Neuronal stem cell (in vitro differentiated cells): Measurements from ENCODE around the gene IDH3G.

ENCODE experiments used
- DNase-seq: peaks from one replicate; pipeline ENCODE4 v3.0.0-alpha.2; 2013; ENCODE audit warnings: low spot score
- H2AFZ ChIP-seq: one replicate; pipeline ENCODE4 v1.6.1; 2013; ENCODE audit warnings: mild to moderate bottlenecking, low read length, inconsistent platforms
- H2AK5ac ChIP-seq: 2 replicates; pipeline ENCODE4 v1.6.1; 2013; ENCODE audit warnings: low read depth, mild to moderate bottlenecking, inconsistent platforms, low read length, moderate library complexity, mixed read lengths
- H2BK120ac ChIP-seq: 2 replicates; pipeline ENCODE4 v1.6.1; 2013; ENCODE audit warnings: low read depth, mild to moderate bottlenecking, inconsistent platforms, low read length, moderate library complexity, mixed read lengths
- H2BK12ac ChIP-seq: one replicate; pipeline ENCODE4 v1.6.1; 2013; ENCODE audit warnings: low read length, inconsistent platforms
- H2BK15ac ChIP-seq: 2 replicates; pipeline ENCODE4 v1.6.1; 2013; ENCODE audit warnings: mild to moderate bottlenecking, low read length, inconsistent platforms, mixed read lengths
- H2BK5ac ChIP-seq: one replicate; pipeline ENCODE4 v1.6.1; 2013; ENCODE audit warnings: inconsistent platforms, mild to moderate bottlenecking, low read length, moderate library complexity
- H3K14ac ChIP-seq: one replicate; pipeline ENCODE4 v1.6.1; 2013; ENCODE audit warnings: low read length, inconsistent platforms
- H3K18ac ChIP-seq: 2 replicates; pipeline ENCODE4 v1.6.1; 2013; ENCODE audit warnings: low read length, inconsistent platforms
- H3K23ac ChIP-seq: 2 replicates; pipeline ENCODE4 v1.6.1; 2013; ENCODE audit warnings: low read depth, mild to moderate bottlenecking, mixed read lengths, low read length, inconsistent platforms; ENCODE audit not compliant: poor library complexity
- H3K27ac ChIP-seq: replicated peaks from 3 replicates; pipeline ENCODE4 v1.5.1; 2013; ENCODE audit warnings: low read length, inconsistent platforms
- H3K27me3 ChIP-seq, 3 experiments: 2 replicates each; pipeline ENCODE4 v1.6.1; 2013; ENCODE audit warnings: low read length in 3 of 3, mild to moderate bottlenecking in 2 of 3, inconsistent platforms in 1 of 3, low read depth in 1 of 3, mixed read lengths in 1 of 3, moderate library complexity in 1 of 3; ENCODE audit not compliant: control insufficient read depth in 3 of 3, insufficient read depth in 3 of 3
- H3K36me3 ChIP-seq, 2 donors: replicated peaks in 1 of 2; 2 replicates each; pipeline ENCODE4 v1.6.1; 2013; ENCODE audit warnings: low read length in 2 of 2; ENCODE audit not compliant: control insufficient read depth in 2 of 2, insufficient read depth in 2 of 2
- H3K4ac ChIP-seq: 2 replicates; pipeline ENCODE4 v1.6.1; 2013; ENCODE audit warnings: inconsistent platforms, mild to moderate bottlenecking, low read length, moderate library complexity
- H3K4me1 ChIP-seq, 2 donors: 1 replicate in 1 of 2; 2 replicates in 1 of 2; pipeline ENCODE4 v1.6.1; 2013; ENCODE audit warnings: low read length in 2 of 2, low read depth in 1 of 2; ENCODE audit not compliant: control insufficient read depth in 2 of 2, insufficient read depth in 1 of 2
- H3K4me2 ChIP-seq: one replicate; pipeline ENCODE4 v1.6.1; 2013; ENCODE audit warnings: mild to moderate bottlenecking, low read length, inconsistent platforms; ENCODE audit not compliant: insufficient read depth, poor library complexity, severe bottlenecking
- H3K4me3 ChIP-seq, 2 donors: 2 replicates each; pipeline ENCODE4 v1.5.1; 2013; ENCODE audit warnings: low read length in 2 of 2, mild to moderate bottlenecking in 2 of 2, inconsistent platforms in 1 of 2, moderate library complexity in 1 of 2
- H3K79me1 ChIP-seq: one replicate; pipeline ENCODE4 v1.6.1; 2013; ENCODE audit warnings: low read depth, mild to moderate bottlenecking, inconsistent platforms, low read length, moderate library complexity
- H3K9ac ChIP-seq: one replicate; pipeline ENCODE4 v1.6.1; 2013; ENCODE audit warnings: mild to moderate bottlenecking, low read depth, low read length, inconsistent platforms; ENCODE audit not compliant: poor library complexity
- H3K9me3 ChIP-seq, 2 donors: replicated peaks in 1 of 2; 2 replicates each; pipeline versions ENCODE3 to v1.6.1; 2013; ENCODE audit warnings: low read length in 2 of 2, mild to moderate bottlenecking in 2 of 2, inconsistent platforms in 1 of 2, low read depth in 1 of 2, mixed read lengths in 1 of 2, moderate library complexity in 1 of 2; ENCODE audit not compliant: control insufficient read depth in 2 of 2, insufficient read depth in 1 of 2
- H4K8ac ChIP-seq: one replicate; pipeline ENCODE4 v1.6.1; 2013; ENCODE audit warnings: low read depth, mild to moderate bottlenecking, inconsistent platforms, low read length, moderate library complexity
- H4K91ac ChIP-seq: one replicate; pipeline ENCODE4 v1.6.1; 2013; ENCODE audit warnings: low read length, low read depth, mild to moderate bottlenecking, inconsistent platforms; ENCODE audit not compliant: poor library complexity
- WGBS, 2 donors: extraction: QIAGEN DNeasy Blood & Tissue Kit; methylation state at CpG; one replicate each; pipeline ENCODE4 v1.1.7; 2013; ENCODE audit warnings: missing lambda C conversion rate in 2 of 2, mixed read lengths in 1 of 2; ENCODE audit not compliant: insufficient read length in 2 of 2, insufficient replicate concordance in 1 of 2; ENCODE audit errors: extremely low coverage in 2 of 2; 5-methylcytosine and 5-hydroxymethylcytosine counted together

IDH3G gene

DNA sequence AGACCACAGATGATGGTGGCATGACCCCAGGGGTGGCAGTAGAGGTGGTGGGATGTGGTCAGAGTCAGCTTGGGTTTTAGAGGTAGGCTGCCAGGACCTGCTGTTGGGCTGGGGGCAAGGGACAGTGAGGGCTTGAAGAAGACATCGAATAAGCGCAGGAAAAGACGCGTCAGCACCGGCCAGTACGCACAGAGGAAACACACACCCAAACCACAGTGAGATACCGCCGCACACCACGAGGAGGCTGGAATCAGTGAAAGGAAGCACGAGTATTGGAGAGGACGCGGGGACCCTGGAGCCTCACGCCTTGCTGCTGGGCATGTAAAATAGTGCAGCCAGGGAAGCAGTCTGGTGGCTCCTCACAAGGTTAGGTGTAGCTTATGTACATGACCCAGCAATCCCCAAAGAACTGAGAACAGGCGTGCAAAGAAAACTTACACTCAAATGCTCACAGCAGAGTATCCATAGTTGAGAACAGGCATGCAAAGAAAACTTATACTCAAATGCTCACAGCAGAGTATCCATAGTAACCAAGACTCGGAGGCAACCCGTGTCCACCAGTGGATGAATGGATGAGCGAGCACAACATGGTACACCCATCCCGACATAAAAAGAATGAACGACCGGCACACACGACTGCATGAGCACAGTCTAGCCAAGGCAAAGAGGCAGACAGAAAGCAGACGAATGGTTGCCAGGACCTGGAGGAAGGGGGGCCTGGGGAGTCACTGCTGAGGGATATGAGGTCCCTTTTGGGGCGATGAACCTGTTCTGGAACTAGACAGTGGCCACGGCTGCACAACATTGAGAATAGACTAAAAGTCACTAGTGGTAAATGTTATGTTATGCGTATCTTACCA lies 22.9 kb upstream of the IDH3G start:
- H3K4me3 ChIP-seq = no peak overlapping the region
- no peak overlapping the region for H3K14ac ChIP-seq
- no peaks in the 10 kb centered on the region for H3K79me1 ChIP-seq
- no peak overlapping the region for H2AK5ac ChIP-seq
- H3K4me2 ChIP-seq = no peak overlapping the region
- peaks cover 0 to 2% of the 10 kb centered on the region in 2 donors for H3K36me3 ChIP-seq
- H2AFZ ChIP-seq = no peak overlapping the region
- no peak overlapping the region for H4K91ac ChIP-seq
- H2BK5ac ChIP-seq = no peak overlapping the region
- H2BK15ac ChIP-seq = no peak overlapping the region
- H3K23ac ChIP-seq = no peak overlapping the region
- DNase-seq = no peak
- H3K9me3 ChIP-seq = peaks cover 0 to 4% of the 10 kb centered on the region in 2 donors
- no peak overlapping the region for H3K27ac ChIP-seq
- no peak overlapping the region for H3K9ac ChIP-seq
- no CpG with 5 or more reads among the region's 25 CpGs for WGBS, 2 donors
- H3K4ac ChIP-seq = no peak overlapping the region
- H2BK120ac ChIP-seq = no peak overlapping the region
- H4K8ac ChIP-seq = no peak overlapping the region
- H3K18ac ChIP-seq = no peak overlapping the region
- peaks cover 0 to 17% (median 0%) of the 10 kb centered on the region in 3 experiments for H3K27me3 ChIP-seq
- peaks cover 12% of the 10 kb centered on the region in 2 donors for H3K4me1 ChIP-seq
- H2BK12ac ChIP-seq = no peak overlapping the region

DNA sequence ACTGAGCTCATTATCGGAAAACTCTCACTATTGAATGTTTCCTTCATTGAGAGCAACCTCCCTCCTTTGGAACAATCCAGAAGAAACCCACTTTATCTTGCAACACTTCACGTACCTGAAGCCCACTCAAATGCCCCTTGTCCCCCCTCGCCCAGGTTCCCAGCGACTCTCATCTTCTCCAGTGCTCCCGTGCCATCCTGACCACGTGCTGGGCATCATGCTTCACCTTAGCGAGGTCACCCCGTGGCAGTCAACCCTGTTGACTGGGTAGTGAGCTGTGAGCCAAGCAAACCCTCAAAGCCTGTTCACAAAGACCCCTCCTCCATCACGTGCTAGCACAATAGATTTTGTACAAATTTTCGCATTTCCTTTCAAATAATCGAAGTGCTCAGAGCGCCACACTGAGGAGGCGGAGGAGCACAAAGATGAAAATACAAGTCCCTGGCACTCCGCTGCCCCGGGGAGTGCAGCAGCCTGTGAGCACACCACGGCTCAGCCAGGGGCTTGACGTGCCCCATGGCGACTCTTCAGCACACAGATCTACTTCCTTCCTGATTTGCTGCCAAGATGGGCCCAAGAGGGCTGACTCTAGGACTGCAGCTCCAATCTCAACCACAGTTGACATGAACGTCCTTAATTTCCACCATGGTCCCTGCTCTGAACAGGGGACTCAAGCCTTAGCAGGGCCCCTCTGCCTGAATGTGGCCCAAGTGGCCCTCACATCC lies 20.6 kb upstream of the IDH3G start:
- H3K27ac ChIP-seq = no peak overlapping the region

DNA sequence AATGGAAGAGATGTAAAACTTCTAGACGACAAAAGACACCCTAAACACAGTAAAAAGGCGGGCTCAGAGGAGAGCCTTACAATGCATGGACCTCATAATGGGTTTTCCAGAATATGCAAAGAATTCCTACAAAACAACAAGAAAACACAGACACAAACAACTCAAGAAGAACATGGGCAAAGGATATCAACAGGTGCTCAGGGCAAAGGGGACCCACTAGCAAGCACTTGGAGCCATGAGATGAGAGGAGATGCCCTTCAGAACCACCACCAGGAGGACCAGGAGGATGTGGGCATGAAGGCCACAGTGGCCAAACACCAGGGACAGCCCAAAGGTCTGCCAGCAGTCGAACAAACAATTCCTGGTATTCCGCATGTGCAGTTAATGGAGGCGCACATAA lies 19.0 kb upstream of the IDH3G start:
- no peak overlapping the region for H3K4ac ChIP-seq
- H2AFZ ChIP-seq = no peak overlapping the region
- H4K91ac ChIP-seq = no peak overlapping the region
- H2BK120ac ChIP-seq = no peak overlapping the region
- H3K23ac ChIP-seq = no peak overlapping the region
- H3K18ac ChIP-seq = no peak overlapping the region
- peaks cover 8 to 12% of the 10 kb centered on the region in 2 donors for H3K4me1 ChIP-seq
- peaks cover 0 to 4% of the 10 kb centered on the region in 2 donors for H3K9me3 ChIP-seq
- no CpG with 5 or more reads among the region's 5 CpGs for WGBS, 2 donors
- no peak overlapping the region for H3K14ac ChIP-seq
- no peak overlapping the region for H3K27ac ChIP-seq
- H2BK5ac ChIP-seq = no peak overlapping the region
- H2BK15ac ChIP-seq = no peak overlapping the region
- H3K27me3 ChIP-seq = peaks cover 0 to 29% (median 0%) of the 10 kb centered on the region in 3 experiments
- no peaks in the 10 kb centered on the region for H3K79me1 ChIP-seq
- H3K4me3 ChIP-seq = no peak overlapping the region
- no peak overlapping the region for H4K8ac ChIP-seq
- no peak overlapping the region for H2BK12ac ChIP-seq
- H2AK5ac ChIP-seq = peak overlapping the region; percentile 11
- no peak for DNase-seq
- peaks cover 0 to 4% of the 10 kb centered on the region in 2 donors for H3K36me3 ChIP-seq
- no peak overlapping the region for H3K9ac ChIP-seq
- H3K4me2 ChIP-seq = no peak overlapping the region

More for the DNA sequence above, 20.6 kb upstream of the IDH3G start:
- H3K4me1 ChIP-seq = peaks cover 12 to 14% of the 10 kb centered on the region in 2 donors
- no peak overlapping the region for H3K4ac ChIP-seq
- no peak overlapping the region for H3K14ac ChIP-seq
- no peak overlapping the region for H3K23ac ChIP-seq
- DNase-seq = no peak
- H3K4me3 ChIP-seq = no peak overlapping the region
- H2BK12ac ChIP-seq = no peak overlapping the region
- no CpG with 5 or more reads among the region's 19 CpGs for WGBS, 2 donors
- no peak overlapping the region for H3K4me2 ChIP-seq
- peaks cover 0 to 4% of the 10 kb centered on the region in 2 donors for H3K36me3 ChIP-seq
- no peak overlapping the region for H4K8ac ChIP-seq
- no peak overlapping the region for H3K9ac ChIP-seq
- no peak overlapping the region for H2AK5ac ChIP-seq
- H3K79me1 ChIP-seq = no peaks in the 10 kb centered on the region
- no peak overlapping the region for H2BK5ac ChIP-seq
- peaks cover 0 to 4% of the 10 kb centered on the region in 2 donors for H3K9me3 ChIP-seq
- no peak overlapping the region for H4K91ac ChIP-seq
- H3K27me3 ChIP-seq = peaks cover 0 to 28% (median 0%) of the 10 kb centered on the region in 3 experiments
- H2AFZ ChIP-seq = no peak overlapping the region
- no peak overlapping the region for H3K18ac ChIP-seq
- H2BK120ac ChIP-seq = no peak overlapping the region
- no peak overlapping the region for H2BK15ac ChIP-seq

DNA sequence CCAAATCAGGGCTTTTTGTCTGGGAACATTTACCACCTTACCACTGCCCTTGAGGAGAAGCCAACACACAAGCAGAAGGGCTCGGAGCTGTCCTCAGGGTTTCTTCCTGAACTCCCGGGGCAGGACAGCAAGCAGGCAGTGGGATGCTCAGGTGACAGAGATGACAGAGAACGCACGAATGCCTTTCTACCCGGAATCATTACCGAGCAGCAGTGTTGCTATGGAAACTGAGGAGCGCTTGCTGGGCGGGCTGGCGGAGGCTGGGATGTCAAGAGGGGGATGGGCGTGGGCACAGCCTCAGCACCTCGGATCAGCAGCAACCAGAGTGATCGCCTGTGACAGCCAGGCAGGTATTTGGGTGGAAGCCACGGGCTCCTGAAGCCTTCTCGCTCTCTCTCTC lies 18.0 kb upstream of the IDH3G start:
- Histone ChIP-seq H2AFZ (no peak overlapping the region), H3K36me3 (peaks cover 0 to 4% of the 10 kb centered on the region in 2 donors), H3K18ac (no peak overlapping the region), H3K79me1 (no peaks in the 10 kb centered on the region), H3K4me3 (no peak overlapping the region), H3K9ac (no peak overlapping the region), H3K4me2 (no peak overlapping the region), H3K27ac (no peak overlapping the region), H3K9me3 (peaks cover 0 to 4% of the 10 kb centered on the region in 2 donors), H3K4ac (no peak overlapping the region), H4K91ac (no peak overlapping the region), H4K8ac (no peak overlapping the region), H3K23ac (no peak overlapping the region), H3K14ac (no peak overlapping the region), H2AK5ac (no peak overlapping the region), H3K27me3 (peaks cover 0 to 29% (median 0%) of the 10 kb centered on the region in 3 experiments), H2BK15ac (no peak overlapping the region), H3K4me1 (peaks cover 8 to 10% of the 10 kb centered on the region in 2 donors), H2BK12ac (no peak overlapping the region), H2BK120ac (no peak overlapping the region), H2BK5ac (no peak overlapping the region)
- WGBS, 2 donors = no CpG with 5 or more reads among the region's 14 CpGs
- no peak for DNase-seq
